Panc1 (cell line): Measurements from ENCODE around the gene ANTXR2. TPM values are rescaled to one million over a fixed set of nuclear protein-coding genes. Genes with fewer than 3 reads are reported as not detected.

ENCODE experiments used
- ATAC-seq: fragments of 200-7000 bp; cut with Tn5 transposase; 2 replicates; pipeline ENCODE4 v1.9.1; 2020; ENCODE audit warnings: mild to moderate bottlenecking, moderate library complexity
- BruUV-seq: library from RNA; stranded (reverse); fragments of 400-500 nt; replicated peaks from 2 replicates; lab custom pipeline; 2021; lab: Mats Ljungman, UMichigan
- CTCF ChIA-PET: fragments of 300-600 bp; sonication (Branson Sonifier 250); formaldehyde crosslinking; loops from one replicate; lab custom pipeline; 2022; ENCODE audit warnings: antibody characterized with exemption; lab: Charles Lee
- POLR2A ChIA-PET: fragments of 300-600 bp; sonication (Branson Sonifier 250); formaldehyde crosslinking; loops from one replicate; lab custom pipeline; 2022; ENCODE audit warnings: antibody characterized with exemption; lab: Charles Lee
- DNase-seq: peaks from one replicate; pipeline ENCODE4 v3.0.0-alpha.2; 2010; ENCODE audit warnings: low read depth, low spot score
- H3K27ac ChIP-seq: 2 replicates; pipeline ENCODE4 v1.5.1; 2011; ENCODE audit warnings: mild to moderate bottlenecking, low read length, inconsistent platforms
- H3K27me3 ChIP-seq: fragments of 200-500 bp; sonication (Bioruptor generic); 2 replicates; pipeline ENCODE4 v1.6.0; 2014; ENCODE audit warnings: low read length, inconsistent platforms; ENCODE audit not compliant: control insufficient read depth, insufficient read depth
- H3K36me3 ChIP-seq: fragments of 200-500 bp; sonication (Bioruptor generic); 2 replicates; pipeline ENCODE4 v1.5.1; 2014; ENCODE audit warnings: inconsistent platforms, mild to moderate bottlenecking, low read length, moderate library complexity; ENCODE audit not compliant: control insufficient read depth, insufficient read depth
- H3K4me1 ChIP-seq: 2 replicates; pipeline ENCODE4 v1.5.1; 2011; ENCODE audit warnings: inconsistent platforms, mild to moderate bottlenecking, low read length, moderate library complexity; ENCODE audit not compliant: control insufficient read depth, insufficient read depth
- H3K4me3 ChIP-seq, 2 experiments: 2 replicates each; pipeline ENCODE4 v1.5.1; 2011 to 2012; ENCODE audit warnings: low read depth in 2 of 2, low read length in 2 of 2, mild to moderate bottlenecking in 2 of 2, inconsistent platforms in 1 of 2, moderate library complexity in 1 of 2
- H3K9me3 ChIP-seq: fragments of 200-500 bp; sonication (Bioruptor generic); 2 replicates; pipeline ENCODE4 v1.5.1; 2014; ENCODE audit warnings: low read depth, mild to moderate bottlenecking, inconsistent platforms, low read length, moderate library complexity; ENCODE audit not compliant: control insufficient read depth, insufficient read depth
- POLR2AphosphoS5 ChIP-seq: IDR thresholded peaks from 2 replicates; pipeline ENCODE4 v1.6.1; 2012; ENCODE audit warnings: mild to moderate bottlenecking, low read depth, low read length, moderate library complexity
- SIN3A ChIP-seq: IDR thresholded peaks from 2 replicates; pipeline ENCODE4 v1.6.1; 2012; ENCODE audit warnings: low read depth, mild to moderate bottlenecking, low read length, moderate library complexity, borderline replicate concordance; ENCODE audit not compliant: insufficient read depth
- TCF7L2 ChIP-seq: IDR thresholded peaks from 2 replicates; pipeline ENCODE4 v1.6.1; 2011; ENCODE audit warnings: mild to moderate bottlenecking, low read depth, low read length, inconsistent platforms
- in situ Hi-C: cut with HindIII; loops from 2 replicates; pipeline ENCODE4 v1.10.0; 2016; ENCODE audit warnings: low sequenced_read_pairs, low pct_unique_long_range_greater_than_20kb
- intact Hi-C: fragments of 100-400 bp; cut with micrococcal nuclease; formaldehyde crosslinking; loops from one replicate; pipeline ENCODE4 v1.10.0; 2022; ENCODE audit not compliant: unreplicated experiment
- total RNA-seq: library from RNA; stranded (reverse); gene quantifications from one replicate; pipeline ENCODE4 v1.2.1, GENCODE V29; 2021; ENCODE audit not compliant: unreplicated experiment
- TF ChIP-seq, protein P1 (sequence below): fragments of 450-650 bp; IDR thresholded peaks from 2 replicates; pipeline ENCODE4 v1.5.1; 2017; ENCODE audit warnings: mild to moderate bottlenecking
- TF ChIP-seq, protein P2 (sequence below), 2 experiments: IDR thresholded peaks; 2 replicates each; pipeline ENCODE4 v1.6.1; 2011 to 2012; ENCODE audit warnings: low read depth in 2 of 2, control low read depth in 1 of 2, low read length in 1 of 2, mild to moderate bottlenecking in 1 of 2, moderate library complexity in 1 of 2; ENCODE audit not compliant: insufficient read depth in 1 of 2

ANTXR2 gene
- total RNA-seq, 1 experiment from 2014 or later = 27.8 TPM

DNA sequence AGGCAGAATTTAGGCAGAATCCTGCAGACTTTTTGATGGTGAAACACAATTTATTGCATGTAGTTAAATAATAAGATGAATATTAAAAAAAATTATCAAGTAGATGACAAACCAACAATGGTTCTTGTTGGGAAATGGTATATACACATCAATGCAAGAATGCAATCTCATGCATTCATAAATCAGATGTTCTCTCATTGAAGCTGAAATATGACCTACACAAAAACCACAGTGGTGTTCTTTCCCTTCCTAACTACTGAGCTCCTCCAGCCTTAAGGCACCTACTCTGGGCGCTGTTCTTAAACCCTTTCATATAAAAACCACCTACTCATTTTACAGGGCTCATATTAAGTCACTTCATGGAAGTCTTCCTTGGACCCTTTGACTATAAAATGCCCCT, 64.1 kb downstream of the ANTXR2 start:
- POLR2A ChIA-PET = no interaction called here
- DNase-seq = no peak
- CTCF ChIA-PET = no interaction called here
- peaks cover 5% of the 10 kb centered on the region for H3K36me3 ChIP-seq
- in situ Hi-C loops (no loop called here), intact Hi-C loops (no loop called here)
- no peak for ATAC-seq
- H3K4me3 ChIP-seq = no peak overlapping the region
- H3K27me3 ChIP-seq = no peaks in the 10 kb centered on the region
- H3K4me1 ChIP-seq = no peaks in the 10 kb centered on the region
- no TSS peak for BruUV-seq
- no peak overlapping the region for H3K27ac ChIP-seq
- peaks cover 6% of the 10 kb centered on the region for H3K9me3 ChIP-seq
- TF ChIP-seq, protein P1, sequence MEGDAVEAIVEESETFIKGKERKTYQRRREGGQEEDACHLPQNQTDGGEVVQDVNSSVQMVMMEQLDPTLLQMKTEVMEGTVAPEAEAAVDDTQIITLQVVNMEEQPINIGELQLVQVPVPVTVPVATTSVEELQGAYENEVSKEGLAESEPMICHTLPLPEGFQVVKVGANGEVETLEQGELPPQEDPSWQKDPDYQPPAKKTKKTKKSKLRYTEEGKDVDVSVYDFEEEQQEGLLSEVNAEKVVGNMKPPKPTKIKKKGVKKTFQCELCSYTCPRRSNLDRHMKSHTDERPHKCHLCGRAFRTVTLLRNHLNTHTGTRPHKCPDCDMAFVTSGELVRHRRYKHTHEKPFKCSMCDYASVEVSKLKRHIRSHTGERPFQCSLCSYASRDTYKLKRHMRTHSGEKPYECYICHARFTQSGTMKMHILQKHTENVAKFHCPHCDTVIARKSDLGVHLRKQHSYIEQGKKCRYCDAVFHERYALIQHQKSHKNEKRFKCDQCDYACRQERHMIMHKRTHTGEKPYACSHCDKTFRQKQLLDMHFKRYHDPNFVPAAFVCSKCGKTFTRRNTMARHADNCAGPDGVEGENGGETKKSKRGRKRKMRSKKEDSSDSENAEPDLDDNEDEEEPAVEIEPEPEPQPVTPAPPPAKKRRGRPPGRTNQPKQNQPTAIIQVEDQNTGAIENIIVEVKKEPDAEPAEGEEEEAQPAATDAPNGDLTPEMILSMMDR = no peak
- TF ChIP-seq POLR2AphosphoS5 (no peak), TCF7L2 (no peak), SIN3A (no peak)
- TF ChIP-seq, protein P2, sequence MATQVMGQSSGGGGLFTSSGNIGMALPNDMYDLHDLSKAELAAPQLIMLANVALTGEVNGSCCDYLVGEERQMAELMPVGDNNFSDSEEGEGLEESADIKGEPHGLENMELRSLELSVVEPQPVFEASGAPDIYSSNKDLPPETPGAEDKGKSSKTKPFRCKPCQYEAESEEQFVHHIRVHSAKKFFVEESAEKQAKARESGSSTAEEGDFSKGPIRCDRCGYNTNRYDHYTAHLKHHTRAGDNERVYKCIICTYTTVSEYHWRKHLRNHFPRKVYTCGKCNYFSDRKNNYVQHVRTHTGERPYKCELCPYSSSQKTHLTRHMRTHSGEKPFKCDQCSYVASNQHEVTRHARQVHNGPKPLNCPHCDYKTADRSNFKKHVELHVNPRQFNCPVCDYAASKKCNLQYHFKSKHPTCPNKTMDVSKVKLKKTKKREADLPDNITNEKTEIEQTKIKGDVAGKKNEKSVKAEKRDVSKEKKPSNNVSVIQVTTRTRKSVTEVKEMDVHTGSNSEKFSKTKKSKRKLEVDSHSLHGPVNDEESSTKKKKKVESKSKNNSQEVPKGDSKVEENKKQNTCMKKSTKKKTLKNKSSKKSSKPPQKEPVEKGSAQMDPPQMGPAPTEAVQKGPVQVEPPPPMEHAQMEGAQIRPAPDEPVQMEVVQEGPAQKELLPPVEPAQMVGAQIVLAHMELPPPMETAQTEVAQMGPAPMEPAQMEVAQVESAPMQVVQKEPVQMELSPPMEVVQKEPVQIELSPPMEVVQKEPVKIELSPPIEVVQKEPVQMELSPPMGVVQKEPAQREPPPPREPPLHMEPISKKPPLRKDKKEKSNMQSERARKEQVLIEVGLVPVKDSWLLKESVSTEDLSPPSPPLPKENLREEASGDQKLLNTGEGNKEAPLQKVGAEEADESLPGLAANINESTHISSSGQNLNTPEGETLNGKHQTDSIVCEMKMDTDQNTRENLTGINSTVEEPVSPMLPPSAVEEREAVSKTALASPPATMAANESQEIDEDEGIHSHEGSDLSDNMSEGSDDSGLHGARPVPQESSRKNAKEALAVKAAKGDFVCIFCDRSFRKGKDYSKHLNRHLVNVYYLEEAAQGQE (IDR thresholded peaks at IDR 0.05; ENCODE audit: insufficient read depth in 1 of 2, low read depth in 2 of 2, low read length in 1 of 2) = no peak

DNA sequence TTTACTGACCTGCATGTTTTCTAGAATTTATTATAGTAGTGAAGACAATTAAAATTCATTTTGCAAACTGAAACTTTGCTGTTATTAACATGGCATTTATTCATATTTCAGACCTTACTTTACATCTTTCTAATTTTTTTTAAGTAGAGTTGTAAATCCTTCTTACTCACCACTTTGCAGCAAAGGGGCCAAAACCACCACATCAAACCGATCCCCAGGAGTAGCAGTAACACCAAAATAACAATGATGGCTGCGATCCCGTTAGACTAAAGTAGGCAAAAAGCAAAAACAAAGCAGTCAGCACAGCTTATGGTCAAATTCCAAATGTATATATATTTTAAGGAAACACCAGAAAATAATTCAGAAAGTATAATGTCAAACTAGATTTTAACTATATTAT, 64.7 kb downstream of the ANTXR2 start:
- BruUV-seq = no TSS peak
- ATAC-seq (no peak), DNase-seq (no peak)
- Histone ChIP-seq H3K4me3 (no peak overlapping the region), H3K27ac (no peak overlapping the region), H3K9me3 (peaks cover 6% of the 10 kb centered on the region), H3K27me3 (no peaks in the 10 kb centered on the region), H3K36me3 (peaks cover 5% of the 10 kb centered on the region), H3K4me1 (no peaks in the 10 kb centered on the region)
- ChIA-PET CTCF (no interaction called here), POLR2A (no interaction called here)
- TF ChIP-seq POLR2AphosphoS5 (no peak), TCF7L2 (no peak), SIN3A (no peak)
- TF ChIP-seq, protein P2 (IDR thresholded peaks at IDR 0.05; ENCODE audit: insufficient read depth in 1 of 2, low read depth in 2 of 2, low read length in 1 of 2) = no peak
- TF ChIP-seq, protein P1 = no peak
- intact Hi-C loops (no loop called here), in situ Hi-C loops (no loop called here)
